CD8-positive, alpha-beta memory T cell (primary cell): Measurements from ENCODE around the gene ACYP2. TPM values are rescaled to one million over a fixed set of nuclear protein-coding genes. Genes with fewer than 3 reads are reported as not detected.
"Not testable (repeated sequence)": the region's sequence is repeated elsewhere in the genome, so short reads cannot be mapped to it uniquely, and the experiment has no call there.

Experiments used
- CTCF ChIA-PET: fragments of 350-600 bp; sonication (Branson Sonifier 250); formaldehyde crosslinking; loops from one replicate; lab custom pipeline; 2021; ENCODE audit warnings: antibody characterized with exemption; lab: Charles Lee
- POLR2A ChIA-PET: fragments of 350-600 bp; sonication (Branson Sonifier 250); formaldehyde crosslinking; loops from one replicate; lab custom pipeline; 2021; ENCODE audit warnings: antibody characterized with exemption; lab: Charles Lee
- DNase-seq, 5 donors: peaks; one replicate each; pipeline versions ENCODE4 v3.0.0 to v3.0.0-alpha.2; 2020 to 2022; ENCODE audit warnings: mixed read lengths in 1 of 5
- H3K27ac ChIP-seq: one replicate; pipeline ENCODE4 v1.7.0; 2013; ENCODE audit warnings: low read depth, mild to moderate bottlenecking, low read length, moderate library complexity
- H3K27me3 ChIP-seq: 2 replicates; pipeline ENCODE4 v1.7.0; 2013; ENCODE audit warnings: low read length, mild to moderate bottlenecking; ENCODE audit not compliant: insufficient read depth, poor library complexity, severe bottlenecking
- H3K36me3 ChIP-seq: 2 replicates; pipeline ENCODE4 v1.7.0; 2013; ENCODE audit warnings: mild to moderate bottlenecking, low read length, moderate library complexity; ENCODE audit not compliant: insufficient read depth
- H3K4me1 ChIP-seq: 2 replicates; pipeline ENCODE4 v1.7.0; 2013; ENCODE audit warnings: mild to moderate bottlenecking, low read length, moderate library complexity; ENCODE audit not compliant: insufficient read depth
- H3K4me3 ChIP-seq: 2 replicates; pipeline ENCODE4 v1.7.0; 2013; ENCODE audit warnings: mild to moderate bottlenecking, low read length
- H3K9me3 ChIP-seq: 2 replicates; pipeline ENCODE4 v1.7.0; 2013; ENCODE audit warnings: mild to moderate bottlenecking, low read length
- H3K27ac Mint-ChIP-seq, 8 donors: one replicate each; pipeline ENCODE4 v1.8.0; 2020 to 2021; ENCODE audit warnings: mixed read lengths in 8 of 8, mild to moderate bottlenecking in 6 of 8, inconsistent platforms in 3 of 8, moderate library complexity in 3 of 8
- H3K27me3 Mint-ChIP-seq, 2 donors: one replicate each; pipeline ENCODE4 v1.8.0; 2020 to 2021; ENCODE audit warnings: mixed read lengths in 2 of 2, mild to moderate bottlenecking in 1 of 2, moderate library complexity in 1 of 2
- H3K36me3 Mint-ChIP-seq, 3 donors: one replicate each; pipeline ENCODE4 v1.8.0; 2020 to 2021; ENCODE audit warnings: mixed read lengths in 3 of 3, inconsistent platforms in 1 of 3, mild to moderate bottlenecking in 1 of 3
- H3K4me1 Mint-ChIP-seq, 3 donors: one replicate each; pipeline ENCODE4 v1.8.0; 2020 to 2021; ENCODE audit warnings: mixed read lengths in 3 of 3, inconsistent platforms in 1 of 3, mild to moderate bottlenecking in 1 of 3
- H3K4me3 Mint-ChIP-seq, 7 donors: one replicate each; pipeline ENCODE4 v1.8.0; 2020 to 2021; ENCODE audit warnings: mixed read lengths in 7 of 7, mild to moderate bottlenecking in 6 of 7, moderate library complexity in 4 of 7, inconsistent platforms in 2 of 7
- H3K9me3 Mint-ChIP-seq, 5 donors: one replicate each; pipeline ENCODE4 v1.8.0; 2020 to 2022; ENCODE audit warnings: mixed read lengths in 5 of 5, mild to moderate bottlenecking in 3 of 5, moderate library complexity in 2 of 5, inconsistent platforms in 1 of 5
- polyA plus RNA-seq: library from polyadenylated mRNA; unstranded; fragments of 300-500 nt; fragmentation: Illumina TruSeq; gene quantifications from one replicate; pipeline ENCODE4 v1.2.3, GENCODE V29; 2021
- total RNA-seq, 2 experiments: library from RNA; stranded (reverse); gene quantifications; one replicate each; pipeline ENCODE4 v1.2.3, GENCODE V29; 2021

ACYP2 gene
- total and polyA plus RNA-seq, 3 experiments from 2014 or later: 8.8 to 12.6 (median 10.3) TPM

DNA sequence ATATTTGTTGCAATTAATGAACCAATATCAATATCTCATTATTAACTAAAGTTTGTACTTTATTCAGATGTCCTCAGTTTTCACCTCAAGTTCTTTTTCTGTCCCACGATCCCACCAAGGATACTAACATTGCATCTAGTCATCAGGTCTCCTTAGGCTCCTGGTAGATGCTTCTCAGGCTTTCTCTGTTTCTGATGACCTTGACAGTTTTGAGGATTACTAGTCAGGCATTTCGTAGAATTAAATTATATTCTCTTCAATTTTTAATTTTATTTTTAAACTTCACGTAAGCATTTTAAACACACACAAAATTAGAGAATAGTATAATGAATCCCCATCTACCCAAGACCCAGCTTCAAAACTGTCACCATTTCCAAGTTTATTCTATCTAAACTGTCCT, 5.6 kb upstream of the ACYP2 start:
- DNase-seq: no peak
- POLR2A ChIA-PET: no interaction called here
- H3K9me3 ChIP-seq: no peaks in the 10 kb centered on the region
- H3K27ac ChIP-seq: no peak overlapping the region
- H3K4me1 Mint-ChIP-seq: peaks cover 7 to 13% (median 10%) of the 10 kb centered on the region in 3 donors
- CTCF ChIA-PET: no interaction called here
- no peak overlapping the region for H3K27ac Mint-ChIP-seq
- no peaks in the 10 kb centered on the region for H3K9me3 Mint-ChIP-seq
- no peaks in the 10 kb centered on the region for H3K27me3 ChIP-seq
- H3K36me3 ChIP-seq: no peaks in the 10 kb centered on the region
- H3K4me3 ChIP-seq: no peak overlapping the region
- peaks cover 0 to 1% (median 0%) of the 10 kb centered on the region in 3 donors for H3K36me3 Mint-ChIP-seq
- H3K4me1 ChIP-seq: peaks cover 5% of the 10 kb centered on the region
- H3K27me3 Mint-ChIP-seq: peaks cover 0 to 7% of the 10 kb centered on the region in 2 donors
- H3K4me3 Mint-ChIP-seq: no peak overlapping the region

DNA sequence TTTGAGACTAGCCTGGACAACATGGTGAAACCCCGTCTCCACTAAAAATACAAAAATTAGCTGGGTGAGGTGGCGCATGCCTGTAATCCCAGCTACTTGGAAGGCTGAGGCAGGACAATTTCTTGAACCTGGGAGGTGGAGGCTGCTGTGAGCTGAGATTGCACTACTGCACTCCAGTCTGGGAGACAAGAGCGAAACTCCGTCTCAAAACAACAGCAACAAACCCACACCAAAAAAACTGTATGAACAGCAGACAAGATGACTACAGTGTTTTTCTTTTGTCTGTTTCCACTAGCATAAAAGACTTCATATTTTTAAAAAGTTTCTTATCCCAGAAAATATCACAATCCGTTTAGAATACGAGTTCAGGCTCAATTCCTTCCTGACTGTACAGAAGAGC, 936 bp upstream of the ACYP2 start:
- DNase-seq, H3K36me3 ChIP-seq, H3K9me3 Mint-ChIP-seq, H3K9me3 ChIP-seq, CTCF ChIA-PET, H3K27me3 ChIP-seq, H3K27me3 Mint-ChIP-seq: not testable (repeated sequence)
- H3K4me1 ChIP-seq: peaks cover 15% of the 10 kb centered on the region
- Mint-ChIP-seq H3K4me1 (peaks cover 19 to 27% (median 25%) of the 10 kb centered on the region in 3 donors), H3K27ac (peak overlapping the region; percentile 96 to 100 (median 99)), H3K36me3 (peaks cover 6 to 15% (median 9%) of the 10 kb centered on the region in 3 donors), H3K4me3 (peak overlapping the region; percentile 93 to 99 (median 97))
- POLR2A ChIA-PET: interaction anchor here (0.5 to 2.1 kb wide), 2 partner anchors 36 to 144 kb away, joined by 3 to 10 read pairs; partner anchors contain the start of gene PSME4
- H3K27ac ChIP-seq: peak overlapping the region; percentile 97
- H3K4me3 ChIP-seq: peak overlapping the region; percentile 84

DNA sequence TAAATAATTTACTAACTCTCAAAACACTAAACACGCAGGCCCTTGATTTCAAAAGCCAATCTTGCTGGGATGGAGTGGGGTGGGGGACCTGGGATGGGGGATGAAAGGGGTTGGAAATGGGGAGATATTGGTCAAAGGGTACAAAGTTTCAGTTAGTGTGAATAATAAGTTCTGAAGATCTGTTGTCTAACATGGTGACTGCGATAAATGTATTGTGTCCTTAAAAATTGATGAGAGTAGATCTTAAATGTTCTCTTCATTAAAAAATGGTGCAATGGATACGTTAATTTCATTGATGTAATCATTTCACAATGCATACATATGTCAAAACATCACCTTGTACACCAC, 505 bp upstream of the ACYP2 start:
- Histone ChIP-seq H3K27me3 (no peaks in the 10 kb centered on the region), H3K27ac (peak overlapping the region; percentile 97), H3K9me3 (no peaks in the 10 kb centered on the region), H3K4me3 (peak overlapping the region; percentile 84), H3K4me1 (peaks cover 15% of the 10 kb centered on the region), H3K36me3 (no peaks in the 10 kb centered on the region)
- Mint-ChIP-seq H3K4me3 (peak overlapping the region; percentile 93 to 99 (median 97)), H3K27me3 (peaks cover 1 to 7% of the 10 kb centered on the region in 2 donors), H3K9me3 (no peaks in the 10 kb centered on the region), H3K4me1 (peaks cover 19 to 27% (median 25%) of the 10 kb centered on the region in 3 donors), H3K27ac (peak overlapping the region; percentile 96 to 100 (median 99)), H3K36me3 (peaks cover 8 to 17% (median 9%) of the 10 kb centered on the region in 3 donors)
- CTCF ChIA-PET: no interaction called here
- no peak for DNase-seq
- POLR2A ChIA-PET: interaction anchor here (0.5 to 2.1 kb wide), 3 partner anchors 36 to 1503 kb away, joined by 3 to 10 read pairs (median 4); partner anchors contain the start of gene PSME4

DNA sequence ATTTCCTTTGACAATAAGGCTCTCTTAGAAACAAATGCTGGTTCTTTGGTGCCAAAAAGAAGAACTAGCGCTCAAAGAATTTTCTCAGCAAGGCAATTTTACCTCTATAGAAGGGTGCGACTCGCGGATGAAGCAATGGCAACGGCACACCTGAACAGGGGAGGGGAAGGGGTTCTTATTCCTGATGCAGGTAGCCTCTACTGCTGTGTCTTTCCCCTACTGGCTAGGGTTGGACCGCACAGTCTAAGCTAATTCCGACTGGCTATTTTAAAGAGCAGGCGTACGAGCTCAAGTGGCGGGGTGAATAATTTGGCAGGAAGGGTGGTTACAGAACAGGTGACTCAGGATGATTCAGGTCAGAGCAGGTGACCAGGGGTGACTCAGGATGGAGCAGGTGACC, 1.2 kb downstream of the ACYP2 start:
- H3K36me3 ChIP-seq, H3K27ac ChIP-seq, H3K9me3 Mint-ChIP-seq, H3K4me3 ChIP-seq, DNase-seq, H3K27me3 ChIP-seq, H3K27me3 Mint-ChIP-seq, H3K9me3 ChIP-seq, CTCF ChIA-PET: not testable (repeated sequence)
- H3K36me3 Mint-ChIP-seq: peaks cover 11 to 23% (median 19%) of the 10 kb centered on the region in 3 donors
- peak overlapping the region in 6 of 8 donors; percentile 29 to 99 (median 57) for H3K27ac Mint-ChIP-seq
- peak overlapping the region; percentile 33 to 99 (median 97) for H3K4me3 Mint-ChIP-seq
- peaks cover 19 to 27% (median 27%) of the 10 kb centered on the region in 3 donors for H3K4me1 Mint-ChIP-seq
- POLR2A ChIA-PET: interaction anchor here (0.9 to 2.1 kb wide), 4 partner anchors 13 to 1502 kb away, joined by 4 to 10 read pairs (median 4); partner anchors contain the start of gene PSME4
- H3K4me1 ChIP-seq: peaks cover 15% of the 10 kb centered on the region

DNA sequence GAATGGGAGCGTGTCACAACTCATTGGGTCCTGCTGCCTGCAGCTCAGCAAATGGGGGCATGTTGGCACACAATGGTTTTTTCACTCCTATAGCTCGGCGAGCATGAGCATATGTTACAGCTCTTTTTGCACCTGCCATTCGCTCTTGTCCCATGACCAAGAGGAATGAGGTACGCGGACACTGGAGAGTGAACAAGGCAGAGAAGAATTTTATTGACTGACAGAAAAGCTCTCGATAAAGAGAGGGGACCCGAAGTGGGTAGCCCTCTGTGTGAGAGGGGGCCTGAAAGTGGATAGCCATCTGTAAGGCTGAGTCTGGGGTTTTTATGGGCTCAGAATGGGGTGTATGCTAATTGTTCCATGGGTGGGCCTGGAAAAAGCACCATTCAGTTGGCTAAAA, 5.5 kb downstream of the ACYP2 start:
- CTCF ChIA-PET: interaction anchor here (1.2 kb wide), 1 partner anchor 16 kb away, joined by 3 read pairs; no protein-coding TSS in a partner anchor
- Histone ChIP-seq H3K9me3 (peaks cover 3% of the 10 kb centered on the region), H3K4me1 (peaks cover 6% of the 10 kb centered on the region), H3K36me3 (no peaks in the 10 kb centered on the region), H3K27me3 (no peaks in the 10 kb centered on the region), H3K4me3 (no peak overlapping the region), H3K27ac (no peak overlapping the region)
- Mint-ChIP-seq H3K9me3 (peaks cover 0 to 4% (median 0%) of the 10 kb centered on the region in 5 donors), H3K4me3 (no peak overlapping the region), H3K27me3 (peaks cover 0 to 2% of the 10 kb centered on the region in 2 donors), H3K27ac (no peak overlapping the region), H3K36me3 (peaks cover 13 to 25% (median 19%) of the 10 kb centered on the region in 3 donors), H3K4me1 (peaks cover 4 to 7% (median 5%) of the 10 kb centered on the region in 3 donors)
- POLR2A ChIA-PET: no interaction called here
- DNase-seq: no peak

DNA sequence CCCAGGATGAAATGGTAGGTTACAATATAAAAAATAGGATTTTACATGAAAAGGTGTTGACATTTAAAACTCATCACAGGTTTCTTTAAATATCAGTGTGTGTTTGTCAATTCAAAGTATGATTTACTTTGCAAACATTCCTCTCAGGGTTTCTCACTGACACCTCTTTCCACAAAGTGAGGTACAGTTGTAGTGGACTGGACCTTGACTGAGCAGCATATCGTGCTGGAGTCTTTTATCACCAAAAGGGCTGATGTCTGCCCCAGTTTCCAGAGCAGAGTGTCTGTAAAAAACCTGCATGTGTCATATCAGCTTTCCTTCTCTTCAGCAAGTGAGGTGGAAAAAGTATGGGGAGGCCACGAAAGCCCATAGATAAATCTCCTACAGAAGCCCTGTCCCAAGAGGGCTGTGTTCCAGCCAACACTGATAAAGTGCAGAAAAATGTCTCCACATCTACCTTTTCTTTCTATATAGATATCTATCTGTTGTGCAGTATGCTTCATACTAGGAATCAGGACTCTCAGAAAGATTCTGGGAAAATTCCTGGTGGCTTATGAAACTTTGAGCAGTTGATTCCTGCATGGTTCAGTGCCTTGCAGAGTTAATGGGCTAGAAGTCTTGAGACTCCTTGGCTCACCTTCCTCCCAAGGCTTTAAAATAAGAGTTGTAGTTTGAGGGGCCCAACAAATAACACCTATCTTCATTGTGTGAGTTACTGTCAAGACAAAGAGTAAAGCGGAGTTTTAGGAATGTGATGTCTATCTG, 6.9 kb downstream of the ACYP2 start:
- no peaks in the 10 kb centered on the region for H3K27me3 ChIP-seq
- no peaks in the 10 kb centered on the region for H3K4me1 ChIP-seq
- Mint-ChIP-seq H3K9me3 (peaks cover 0 to 4% (median 0%) of the 10 kb centered on the region in 5 donors), H3K4me1 (peaks cover 0 to 1% (median 0%) of the 10 kb centered on the region in 3 donors), H3K27me3 (peaks cover 0 to 2% of the 10 kb centered on the region in 2 donors), H3K27ac (no peak overlapping the region), H3K36me3 (peaks cover 13 to 21% (median 19%) of the 10 kb centered on the region in 3 donors), H3K4me3 (no peak overlapping the region)
- DNase-seq: no peak
- CTCF ChIA-PET: no interaction called here
- peaks cover 3% of the 10 kb centered on the region for H3K9me3 ChIP-seq
- H3K4me3 ChIP-seq: no peak overlapping the region
- POLR2A ChIA-PET: no interaction called here
- H3K36me3 ChIP-seq: no peaks in the 10 kb centered on the region
- H3K27ac ChIP-seq: no peak overlapping the region

DNA sequence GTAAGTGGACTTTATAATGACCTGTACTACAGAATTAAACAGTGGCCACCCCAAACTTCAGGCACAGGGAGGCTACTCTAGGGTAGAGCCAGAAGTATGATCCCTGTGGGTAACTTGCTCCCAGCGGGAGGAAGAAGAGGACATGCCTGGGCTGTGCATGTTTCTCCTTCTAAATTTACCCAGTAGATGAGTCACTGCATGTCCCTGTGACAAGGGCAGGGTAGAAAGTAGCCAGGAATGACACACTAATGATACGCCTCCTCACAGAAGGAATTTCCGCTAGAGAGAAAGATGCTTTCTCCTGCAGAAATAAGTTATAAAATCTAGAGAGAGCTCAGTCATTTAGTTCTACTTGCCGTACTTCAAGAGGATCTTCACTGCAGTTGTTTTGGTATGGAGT, 7.5 kb downstream of the ACYP2 start:
- no peak for DNase-seq
- H3K4me1 ChIP-seq: no peaks in the 10 kb centered on the region
- no peak overlapping the region for H3K27ac Mint-ChIP-seq
- H3K27me3 Mint-ChIP-seq: peaks cover 0 to 2% of the 10 kb centered on the region in 2 donors
- H3K27me3 ChIP-seq: no peaks in the 10 kb centered on the region
- H3K4me1 Mint-ChIP-seq: peaks cover 0 to 1% (median 0%) of the 10 kb centered on the region in 3 donors
- peaks cover 3% of the 10 kb centered on the region for H3K9me3 ChIP-seq
- no peaks in the 10 kb centered on the region for H3K36me3 ChIP-seq
- H3K4me3 ChIP-seq: no peak overlapping the region
- CTCF ChIA-PET: no interaction called here
- H3K27ac ChIP-seq: no peak overlapping the region
- no peak overlapping the region for H3K4me3 Mint-ChIP-seq
- POLR2A ChIA-PET: no interaction called here
- H3K36me3 Mint-ChIP-seq: peaks cover 10 to 21% (median 17%) of the 10 kb centered on the region in 3 donors
- H3K9me3 Mint-ChIP-seq: peaks cover 0 to 4% (median 0%) of the 10 kb centered on the region in 5 donors

DNA sequence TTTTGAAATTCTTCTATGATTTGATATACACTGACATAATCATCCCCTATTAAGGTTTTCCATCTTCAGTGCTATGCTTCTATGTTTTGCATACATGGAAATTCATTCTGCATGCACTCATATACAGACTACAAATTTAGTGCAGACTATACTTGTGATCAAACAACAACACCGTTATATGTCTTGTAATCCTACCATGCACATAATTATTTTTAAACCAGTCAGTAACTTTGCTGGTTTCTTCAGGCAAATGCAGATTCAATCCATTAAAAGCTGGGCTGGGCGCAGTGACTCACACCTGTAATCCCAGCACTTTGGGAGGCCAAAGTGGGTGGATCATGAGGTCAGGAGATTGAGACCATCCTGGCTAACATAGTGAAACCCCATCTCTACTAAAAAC, 11.8 kb downstream of the ACYP2 start:
- not testable (repeated sequence) for H3K4me3 ChIP-seq, H3K27me3 ChIP-seq, H3K36me3 ChIP-seq, H3K9me3 ChIP-seq, H3K4me1 Mint-ChIP-seq, H3K9me3 Mint-ChIP-seq, H3K27me3 Mint-ChIP-seq, H3K36me3 Mint-ChIP-seq, H3K27ac ChIP-seq, H3K4me3 Mint-ChIP-seq, H3K27ac Mint-ChIP-seq, DNase-seq, H3K4me1 ChIP-seq
- POLR2A ChIA-PET: interaction anchor here (0.7 kb wide), 1 partner anchor 1522 kb away, joined by 5 read pairs; no protein-coding TSS in a partner anchor
- CTCF ChIA-PET: interaction anchor here (0.7 kb wide), 1 partner anchor 213 kb away, joined by 5 read pairs; no protein-coding TSS in a partner anchor
